OCI-LY3 (cell line): ENCODE data around the gene FRMPD1.

ENCODE experiments used
- CTCF ChIP-seq: fragments of 200-600, 300-600 bp; sonication (generic); IDR thresholded peaks from 2 replicates; pipeline ENCODE4 v1.5.1; 2014; ENCODE audit warnings: antibody characterized with exemption, low read length, low read depth
- EZH2phosphoT487 ChIP-seq: fragments of 200-600 bp; shearing (Covaris generic); IDR thresholded peaks from 2 replicates; pipeline ENCODE4 v1.6.1; 2018; ENCODE audit warnings: antibody characterized with exemption, mixed run types, low read depth

- no peak for TF ChIP-seq CTCF
- no peak for TF ChIP-seq EZH2phosphoT487
Observed at GRCh38 chr9:37769995-37770394, 119.2 kb downstream of the FRMPD1 start.
